Mesenchymal stem cell (in vitro differentiated cells and primary cell): ENCODE data around the gene RHBDF1.
A peak's percentile ranks its signal among the peaks of the same experiment; 100 is the strongest.

Experiments used
- DNase-seq: peaks from one replicate; pipeline ENCODE4 v3.0.0-alpha.2; 2013
- H2AFZ ChIP-seq: one replicate; pipeline ENCODE4 v1.6.1; 2013; ENCODE audit warnings: low read depth, mild to moderate bottlenecking, control low read depth, inconsistent platforms, low read length, moderate library complexity
- H2AK5ac ChIP-seq: 2 replicates; pipeline ENCODE4 v1.6.1; 2013; ENCODE audit warnings: low read length, moderate library complexity, mild to moderate bottlenecking, inconsistent platforms; ENCODE audit not compliant: severe bottlenecking
- H2BK120ac ChIP-seq: one replicate; pipeline ENCODE4 v1.6.1; 2013; ENCODE audit warnings: low read depth, mild to moderate bottlenecking, inconsistent platforms, low read length, moderate library complexity
- H2BK12ac ChIP-seq, 2 experiments: one replicate each; pipeline ENCODE4 v1.6.1; 2013; ENCODE audit warnings: inconsistent platforms in 2 of 2, low read length in 2 of 2, mild to moderate bottlenecking in 2 of 2, moderate library complexity in 2 of 2, control low read depth in 1 of 2
- H2BK15ac ChIP-seq: one replicate; pipeline ENCODE4 v1.6.1; 2013; ENCODE audit warnings: mild to moderate bottlenecking, low read depth, inconsistent platforms; ENCODE audit not compliant: poor library complexity, severe bottlenecking
- H2BK5ac ChIP-seq: 2 replicates; pipeline ENCODE4 v1.6.1; 2013; ENCODE audit warnings: low read depth, mild to moderate bottlenecking, low read length, control low read depth, inconsistent platforms; ENCODE audit not compliant: poor library complexity, severe bottlenecking
- H3K14ac ChIP-seq, 2 experiments: one replicate each; pipeline ENCODE4 v1.6.1; 2013; ENCODE audit warnings: inconsistent platforms in 2 of 2, low read length in 2 of 2, control low read depth in 1 of 2, mild to moderate bottlenecking in 1 of 2, moderate library complexity in 1 of 2
- H3K18ac ChIP-seq, 2 experiments: one replicate each; pipeline ENCODE4 v1.6.1; 2013; ENCODE audit warnings: inconsistent platforms in 2 of 2, low read length in 2 of 2, control low read depth in 1 of 2, low read depth in 1 of 2, mild to moderate bottlenecking in 1 of 2
- H3K23ac ChIP-seq, 2 experiments: one replicate each; pipeline ENCODE4 v1.6.1; 2013; ENCODE audit warnings: inconsistent platforms in 2 of 2, low read length in 2 of 2, mild to moderate bottlenecking in 2 of 2, moderate library complexity in 2 of 2, control low read depth in 1 of 2
- H3K27ac ChIP-seq: 2 replicates; pipeline ENCODE4 v1.5.1; 2013; ENCODE audit warnings: mild to moderate bottlenecking, moderate library complexity, low read length, control low read depth, inconsistent platforms; ENCODE audit not compliant: poor library complexity, severe bottlenecking
- H3K27me3 ChIP-seq, 2 experiments: 2 replicates each; pipeline versions ENCODE4 v1.6.1 to v1.7.0; 2013; ENCODE audit warnings: low read length in 2 of 2, mild to moderate bottlenecking in 2 of 2, moderate library complexity in 2 of 2, control low read depth in 1 of 2, inconsistent platforms in 1 of 2; ENCODE audit not compliant: control insufficient read depth in 1 of 2, insufficient read depth in 1 of 2
- H3K36me3 ChIP-seq, 2 experiments: 2 replicates each; pipeline versions ENCODE4 v1.6.1 to v1.7.0; 2013; ENCODE audit warnings: low read length in 2 of 2, control low read depth in 1 of 2, inconsistent platforms in 1 of 2, low read depth in 1 of 2, mild to moderate bottlenecking in 1 of 2; ENCODE audit not compliant: insufficient read depth in 2 of 2, control insufficient read depth in 1 of 2
- H3K4ac ChIP-seq, 2 experiments: one replicate each; pipeline ENCODE4 v1.6.1; 2013; ENCODE audit warnings: inconsistent platforms in 2 of 2, low read length in 2 of 2, mild to moderate bottlenecking in 2 of 2, moderate library complexity in 2 of 2, control low read depth in 1 of 2, low read depth in 1 of 2
- H3K4me1 ChIP-seq: 2 replicates; pipeline ENCODE4 v1.6.1; 2013; ENCODE audit warnings: low read depth, low read length, control low read depth; ENCODE audit not compliant: control insufficient read depth, insufficient read depth
- H3K4me2 ChIP-seq: 2 replicates; pipeline ENCODE4 v1.6.1; 2013; ENCODE audit warnings: low read length, mild to moderate bottlenecking, inconsistent platforms; ENCODE audit not compliant: poor library complexity, severe bottlenecking
- H3K4me3 ChIP-seq, 2 experiments: 2 replicates each; pipeline versions ENCODE4 v1.5.1 to v1.7.0; 2013; ENCODE audit warnings: low read length in 2 of 2, mild to moderate bottlenecking in 2 of 2, control low read depth in 1 of 2, low read depth in 1 of 2; ENCODE audit not compliant: insufficient read depth in 1 of 2
- H3K79me1 ChIP-seq: replicated peaks from 2 replicates; pipeline ENCODE4 v1.6.1; 2013; ENCODE audit warnings: mild to moderate bottlenecking, control low read depth, low read length, inconsistent platforms; ENCODE audit not compliant: poor library complexity, severe bottlenecking
- H3K9ac ChIP-seq: 2 replicates; pipeline ENCODE4 v1.7.0; 2013; ENCODE audit warnings: mild to moderate bottlenecking, low read length, moderate library complexity
- H3K9me3 ChIP-seq: 2 replicates; pipeline ENCODE4 v1.7.0; 2013; ENCODE audit warnings: mild to moderate bottlenecking, low read length; ENCODE audit not compliant: control insufficient read depth
- H4K8ac ChIP-seq: one replicate; pipeline ENCODE4 v1.6.1; 2013; ENCODE audit warnings: inconsistent platforms, mild to moderate bottlenecking, low read length, moderate library complexity
- H4K91ac ChIP-seq: one replicate; pipeline ENCODE4 v1.6.1; 2013; ENCODE audit warnings: mild to moderate bottlenecking, low read length, inconsistent platforms
- WGBS: methylation state at CpG from one replicate; pipeline ENCODE4 v1.1.7; 2013; ENCODE audit warnings: mixed read lengths; 5-methylcytosine and 5-hydroxymethylcytosine counted together

RHBDF1 gene

GRCh38 chr16:104355-104754 lies 31.9 kb upstream of the RHBDF1 start:
- Histone ChIP-seq H3K14ac (no peak overlapping the region), H2BK12ac (no peak overlapping the region), H3K4me1 (peaks cover 11% of the 10 kb centered on the region), H4K91ac (no peak overlapping the region), H3K23ac (no peak overlapping the region), H2AFZ (no peak overlapping the region), H2AK5ac (no peak overlapping the region), H3K36me3 (peaks cover 49 to 53% of the 10 kb centered on the region in 2 experiments), H3K18ac (no peak overlapping the region), H3K4me2 (no peak overlapping the region), H3K4me3 (no peak overlapping the region), H2BK5ac (no peak overlapping the region), H3K4ac (no peak overlapping the region), H2BK15ac (no peak overlapping the region), H3K9ac (no peak overlapping the region), H3K9me3 (no peaks in the 10 kb centered on the region), H2BK120ac (no peak overlapping the region), H3K27ac (no peak overlapping the region), H4K8ac (no peak overlapping the region), H3K79me1 (peaks cover 7% of the 10 kb centered on the region), H3K27me3 (no peaks in the 10 kb centered on the region)
- over 99% methylated on average over 5 of the region's 5 CpGs for WGBS
- DNase-seq = no peak

- DNase-seq = no peak
- peak overlapping the region; percentile 3 for H3K9ac ChIP-seq
Observed at GRCh38 chr16:102060-102855, 29.8 kb upstream of the RHBDF1 start.

GRCh38 chr16:101586-101985 lies 29.2 kb upstream of the RHBDF1 start:
- H3K79me1 ChIP-seq = peaks cover 6% of the 10 kb centered on the region
- peaks cover 50 to 56% of the 10 kb centered on the region in 2 experiments for H3K36me3 ChIP-seq
- no peak for DNase-seq
- no peak overlapping the region for H4K91ac ChIP-seq
- 95% methylated on average over 6 of the region's 6 CpGs for WGBS
- H3K18ac ChIP-seq = no peak overlapping the region
- no peak overlapping the region for H4K8ac ChIP-seq
- H2AFZ ChIP-seq = no peak overlapping the region
- no peak overlapping the region for H2BK12ac ChIP-seq
- no peak overlapping the region for H2BK120ac ChIP-seq
- no peak overlapping the region for H2BK5ac ChIP-seq
- H3K27me3 ChIP-seq = no peaks in the 10 kb centered on the region
- H3K23ac ChIP-seq = no peak overlapping the region
- H3K4me1 ChIP-seq = peaks cover 26% of the 10 kb centered on the region
- H2BK15ac ChIP-seq = no peak overlapping the region
- H3K27ac ChIP-seq = no peak overlapping the region
- H3K4me2 ChIP-seq = no peak overlapping the region
- H3K4me3 ChIP-seq = no peak overlapping the region
- H3K9ac ChIP-seq = peak overlapping the region; percentile 3
- H3K14ac ChIP-seq = no peak overlapping the region
- H2AK5ac ChIP-seq = no peak overlapping the region
- H3K4ac ChIP-seq = no peak overlapping the region
- no peaks in the 10 kb centered on the region for H3K9me3 ChIP-seq

More at GRCh38 chr16:102060-102855, 29.8 kb upstream of the RHBDF1 start:
- H3K23ac ChIP-seq = no peak overlapping the region
- H3K4me3 ChIP-seq = no peak overlapping the region
- no peak overlapping the region for H2BK120ac ChIP-seq
- H2AK5ac ChIP-seq = no peak overlapping the region
- no peak overlapping the region for H3K14ac ChIP-seq
- peaks cover 23% of the 10 kb centered on the region for H3K4me1 ChIP-seq
- H4K8ac ChIP-seq = no peak overlapping the region
- H3K27ac ChIP-seq = no peak overlapping the region
- H2BK12ac ChIP-seq = no peak overlapping the region
- WGBS = 94% methylated on average over 19 of the region's 19 CpGs
- no peak overlapping the region for H2BK15ac ChIP-seq
- no peak overlapping the region for H3K4me2 ChIP-seq
- peaks cover 54 to 59% of the 10 kb centered on the region in 2 experiments for H3K36me3 ChIP-seq
- H2BK5ac ChIP-seq = no peak overlapping the region
- H3K79me1 ChIP-seq = peaks cover 7% of the 10 kb centered on the region
- H3K18ac ChIP-seq = no peak overlapping the region
- no peak overlapping the region for H3K4ac ChIP-seq
- no peaks in the 10 kb centered on the region for H3K9me3 ChIP-seq
- no peak overlapping the region for H4K91ac ChIP-seq
- H3K27me3 ChIP-seq = no peaks in the 10 kb centered on the region
- no peak overlapping the region for H2AFZ ChIP-seq

- Histone ChIP-seq H3K4me3 (no peak overlapping the region), H2BK120ac (no peak overlapping the region), H3K23ac (no peak overlapping the region), H2AK5ac (no peak overlapping the region), H3K79me1 (peaks cover 7% of the 10 kb centered on the region), H3K9me3 (no peaks in the 10 kb centered on the region), H2AFZ (no peak overlapping the region), H3K4ac (no peak overlapping the region), H2BK5ac (no peak overlapping the region), H3K18ac (no peak overlapping the region), H4K91ac (no peak overlapping the region), H3K14ac (no peak overlapping the region), H3K4me1 (peaks cover 26% of the 10 kb centered on the region), H4K8ac (no peak overlapping the region), H3K36me3 (peaks cover 54 to 59% of the 10 kb centered on the region in 2 experiments), H3K27ac (no peak overlapping the region), H3K9ac (no peak overlapping the region), H2BK15ac (no peak overlapping the region), H3K27me3 (no peaks in the 10 kb centered on the region), H2BK12ac (no peak overlapping the region), H3K4me2 (no peak overlapping the region)
- no peak for DNase-seq
- WGBS = 95% methylated on average over 5 of the region's 5 CpGs
Observed at GRCh38 chr16:100989-101388, 28.6 kb upstream of the RHBDF1 start.
